Fibroblast of villous mesenchyme (primary cell): ENCODE measurements around the gene RESP18. TPM values are rescaled to one million over a fixed set of nuclear protein-coding genes. Genes with fewer than 3 reads are reported as not detected.
A peak's percentile ranks its signal among the peaks of the same experiment; 100 is the strongest.

Source experiments
- DNase-seq: peaks from one replicate; pipeline ENCODE4 v3.0.0-alpha.2; 2010; ENCODE audit warnings: low read depth
- H3K4me3 ChIP-seq: 2 replicates; pipeline ENCODE4 v1.5.1; 2011; ENCODE audit warnings: low read depth, mild to moderate bottlenecking, low read length
- total RNA-seq: library from RNA; depleted of rRNA; stranded (reverse); fragments of >200 nt; gene quantifications from 2 replicates; pipeline ENCODE4 v1.2.3, GENCODE V29; 2012
- TF ChIP-seq, protein P1 (sequence below): IDR thresholded peaks from 2 replicates; pipeline ENCODE4 v1.5.1; 2012; ENCODE audit warnings: low read depth, mild to moderate bottlenecking, low read length; ENCODE audit not compliant: insufficient read depth

RESP18 gene
- total RNA-seq, 1 donor: not detected

- DNase-seq: peak; percentile 65
- TF ChIP-seq, protein P1, sequence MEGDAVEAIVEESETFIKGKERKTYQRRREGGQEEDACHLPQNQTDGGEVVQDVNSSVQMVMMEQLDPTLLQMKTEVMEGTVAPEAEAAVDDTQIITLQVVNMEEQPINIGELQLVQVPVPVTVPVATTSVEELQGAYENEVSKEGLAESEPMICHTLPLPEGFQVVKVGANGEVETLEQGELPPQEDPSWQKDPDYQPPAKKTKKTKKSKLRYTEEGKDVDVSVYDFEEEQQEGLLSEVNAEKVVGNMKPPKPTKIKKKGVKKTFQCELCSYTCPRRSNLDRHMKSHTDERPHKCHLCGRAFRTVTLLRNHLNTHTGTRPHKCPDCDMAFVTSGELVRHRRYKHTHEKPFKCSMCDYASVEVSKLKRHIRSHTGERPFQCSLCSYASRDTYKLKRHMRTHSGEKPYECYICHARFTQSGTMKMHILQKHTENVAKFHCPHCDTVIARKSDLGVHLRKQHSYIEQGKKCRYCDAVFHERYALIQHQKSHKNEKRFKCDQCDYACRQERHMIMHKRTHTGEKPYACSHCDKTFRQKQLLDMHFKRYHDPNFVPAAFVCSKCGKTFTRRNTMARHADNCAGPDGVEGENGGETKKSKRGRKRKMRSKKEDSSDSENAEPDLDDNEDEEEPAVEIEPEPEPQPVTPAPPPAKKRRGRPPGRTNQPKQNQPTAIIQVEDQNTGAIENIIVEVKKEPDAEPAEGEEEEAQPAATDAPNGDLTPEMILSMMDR: peak; percentile 82
- H3K4me3 ChIP-seq: no peak overlapping the region
These were observed 20.0 kb upstream of the RESP18 start for GRCh38 chr2:219352448-219353023.

DNA sequence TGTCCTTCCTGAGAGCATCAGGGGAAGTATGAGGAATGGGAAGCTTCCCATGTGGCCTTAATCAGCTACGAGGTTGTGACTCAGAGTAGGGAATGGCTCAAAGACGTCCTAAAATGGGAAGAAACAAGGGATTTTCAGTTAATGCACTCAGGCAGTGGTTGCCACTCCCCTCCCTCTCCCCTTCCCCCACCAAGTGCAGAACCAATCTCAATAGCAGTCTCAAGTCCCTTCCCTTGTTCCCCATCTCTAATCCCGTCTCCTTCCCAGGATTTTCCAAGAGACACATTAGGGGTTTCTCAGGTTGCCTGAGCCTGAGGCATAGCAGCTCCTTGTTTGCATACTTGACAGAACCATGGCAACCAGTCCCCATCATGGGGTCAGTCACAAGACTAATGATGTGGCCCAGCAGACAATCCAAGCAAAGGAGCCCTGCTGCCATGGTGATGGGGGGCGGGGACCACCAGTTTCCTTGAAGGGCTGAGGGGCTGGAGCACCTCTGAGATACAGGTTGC, 18.2 kb upstream of the RESP18 start:
- TF ChIP-seq, protein P1: no peak
- DNase-seq: peak; percentile 15
- no peak overlapping the region for H3K4me3 ChIP-seq

- no peak overlapping the region for H3K4me3 ChIP-seq
- DNase-seq: no peak
- TF ChIP-seq, protein P1: no peak
These were observed 17.7 kb upstream of the RESP18 start for GRCh38 chr2:219350215-219350614.

DNA sequence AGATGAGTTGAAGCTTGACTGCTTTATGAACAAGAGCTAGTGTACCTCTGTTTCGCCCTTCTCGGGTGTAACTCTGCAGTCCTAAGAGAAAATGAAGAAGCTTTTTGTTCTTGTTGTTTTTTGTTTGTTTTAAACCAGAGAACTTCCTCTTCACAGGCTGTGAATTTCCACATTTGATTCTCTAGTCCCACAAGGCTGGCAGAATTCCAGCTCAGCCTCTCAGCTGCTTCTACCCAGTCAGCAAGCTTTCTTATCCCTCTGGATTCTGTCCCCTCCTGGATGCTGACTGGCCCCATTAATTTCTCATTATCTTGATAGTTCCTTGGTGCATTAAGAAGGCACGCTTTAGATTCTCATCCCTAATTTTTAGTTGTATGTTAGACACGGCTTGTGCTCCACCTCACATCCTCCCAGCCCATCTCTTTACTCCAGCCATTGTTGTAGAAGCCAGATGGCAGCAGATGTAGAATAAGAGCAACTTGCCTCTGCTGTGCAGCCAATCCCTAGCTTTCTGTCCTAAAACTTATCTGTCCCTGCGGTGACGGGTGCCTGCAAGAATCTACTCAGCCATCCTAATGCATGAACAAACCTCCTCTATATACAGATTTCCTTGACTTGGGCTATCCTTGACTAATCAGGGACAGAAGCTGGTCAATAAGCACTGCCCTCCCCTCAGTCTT, 12.3 kb upstream of the RESP18 start:
- H3K4me3 ChIP-seq: no peak overlapping the region
- DNase-seq: peak; percentile 53
- TF ChIP-seq, protein P1: no peak

DNA sequence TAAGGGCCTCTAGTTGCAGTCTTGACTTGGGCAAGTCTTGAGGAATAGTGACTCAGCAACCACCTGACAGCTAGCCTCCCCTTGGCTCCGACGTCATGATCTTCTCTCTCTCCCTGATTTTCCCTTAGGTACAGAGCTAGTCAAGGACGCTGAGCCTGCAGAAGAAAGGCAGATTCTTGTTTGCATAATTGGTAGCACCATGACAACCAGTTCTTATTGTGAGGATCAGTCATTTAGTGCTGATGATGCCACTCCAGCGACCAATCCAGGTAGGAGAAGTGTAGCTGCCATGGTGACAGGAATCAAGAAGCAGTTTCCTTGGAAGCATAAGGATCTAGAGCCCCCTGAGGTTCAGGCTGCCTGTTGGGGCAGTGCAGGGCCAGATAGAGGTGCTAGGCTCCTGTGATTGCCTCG, 2.8 kb upstream of the RESP18 start:
- TF ChIP-seq, protein P1: no peak
- no peak for DNase-seq
- H3K4me3 ChIP-seq: no peak overlapping the region

DNA sequence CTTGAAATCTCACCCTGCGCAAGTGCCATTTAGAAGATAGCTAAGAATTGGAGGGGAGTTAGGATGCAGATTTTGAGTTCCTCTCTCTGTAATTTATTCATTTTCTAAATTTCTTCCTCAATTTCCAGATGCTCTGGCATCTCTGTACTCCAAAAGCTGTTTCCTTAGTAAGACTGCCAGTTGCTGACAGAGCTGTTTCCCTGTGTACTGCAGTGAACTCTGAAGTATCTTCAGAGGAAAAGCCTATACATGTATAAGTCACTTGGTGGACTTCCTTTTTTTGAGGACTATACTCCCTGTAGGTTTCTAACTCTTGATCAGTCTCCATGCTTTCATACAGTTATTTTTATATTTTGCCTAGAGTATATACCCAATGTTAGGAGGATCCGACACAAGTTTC, 1.5 kb upstream of the RESP18 start:
- no peak overlapping the region for H3K4me3 ChIP-seq
- DNase-seq: no peak
- TF ChIP-seq, protein P1: no peak
